AG09309 (cell line): ENCODE data around the gene PRKCZ.

Source experiments
- DNase-seq: peaks from one replicate; pipeline ENCODE4 v3.0.0-alpha.2; 2010; ENCODE audit warnings: low read depth
- H3K4me3 ChIP-seq: 2 replicates; pipeline ENCODE4 v1.5.1; 2011; ENCODE audit warnings: mild to moderate bottlenecking, low read depth, low read length, moderate library complexity; ENCODE audit not compliant: control insufficient read depth
- CTCF ChIP-seq: IDR thresholded peaks from 2 replicates; pipeline ENCODE4 v1.5.1; 2011; ENCODE audit warnings: mild to moderate bottlenecking, low read depth, low read length, inconsistent platforms; ENCODE audit not compliant: insufficient read depth, control insufficient read depth; ENCODE audit errors: missing control alignments

The PRKCZ gene

GRCh38 chr1:2130871-2131289 is 80.7 kb downstream of the PRKCZ start:
- H3K4me3 ChIP-seq = no peak overlapping the region
- no peak for TF ChIP-seq CTCF
- no peak for DNase-seq

- no peak for DNase-seq
- peak; percentile 74 for TF ChIP-seq CTCF
- H3K4me3 ChIP-seq = peak overlapping the region; percentile 48
These were observed 82.2 kb downstream of the PRKCZ start for GRCh38 chr1:2132222-2133038.

DNA sequence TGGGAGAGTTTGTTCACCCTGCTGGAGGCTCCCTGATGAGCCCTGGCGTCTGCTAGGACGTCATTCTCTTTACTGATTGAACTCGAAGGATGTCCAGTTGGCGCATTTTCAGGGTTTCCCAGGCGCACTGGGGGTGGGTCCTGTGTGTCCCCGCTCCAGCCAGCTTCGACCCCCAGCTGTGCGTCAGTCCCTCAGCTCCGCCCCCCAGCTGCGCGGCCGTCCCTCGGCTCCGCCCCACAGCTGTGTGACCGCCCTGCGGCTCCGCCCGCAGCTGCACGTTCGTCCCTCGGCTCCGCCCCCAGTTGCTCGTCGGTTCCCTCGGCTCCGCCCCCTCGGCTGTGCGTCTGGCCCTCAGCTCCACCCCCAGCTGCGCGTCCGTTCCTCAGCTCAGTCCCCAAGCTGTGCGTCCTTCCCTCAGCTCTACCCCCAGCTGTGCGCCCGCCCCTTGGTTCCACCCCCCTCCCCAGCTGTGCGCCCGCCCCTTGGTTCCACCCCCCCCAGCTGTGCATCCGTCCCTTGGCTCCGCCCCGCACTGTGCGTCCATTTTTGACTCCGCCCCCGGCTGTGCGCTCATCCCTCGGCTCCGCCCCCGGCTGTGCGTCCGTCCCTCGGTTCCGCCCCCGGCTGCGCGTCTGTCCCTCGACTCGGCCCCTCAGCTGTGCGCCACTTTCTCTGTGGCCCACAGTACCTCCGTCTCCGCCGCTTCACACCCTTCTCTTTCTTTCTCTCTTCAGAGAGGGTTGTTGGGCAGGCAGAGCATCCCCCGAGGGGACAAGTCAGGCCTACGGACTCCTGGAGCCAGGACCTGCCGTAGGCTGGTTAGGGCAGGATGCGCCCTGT is 83.0 kb downstream of the PRKCZ start:
- peak overlapping the region; percentile 48 for H3K4me3 ChIP-seq
- TF ChIP-seq CTCF = peak; percentile 4
- peak; percentile 91 for DNase-seq

DNA sequence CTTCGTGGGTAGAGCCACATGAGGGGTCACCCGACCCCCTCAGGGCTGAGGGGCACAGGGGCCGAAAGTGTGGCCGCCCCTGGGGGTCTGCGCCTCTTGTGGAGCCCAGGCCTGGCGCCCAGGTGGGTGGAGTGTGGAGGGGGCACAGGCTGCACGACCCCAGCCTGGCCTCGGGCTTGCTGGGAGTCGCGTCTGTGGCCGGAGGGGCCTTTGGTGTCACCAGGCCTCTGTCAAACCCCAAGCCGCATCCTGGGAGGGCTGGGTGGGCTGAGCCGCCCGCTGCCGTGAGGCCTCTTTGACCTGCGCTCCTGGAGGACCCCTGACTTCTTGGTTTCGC is 83.6 kb downstream of the PRKCZ start:
- no peak for TF ChIP-seq CTCF
- DNase-seq = no peak
- peak overlapping the region; percentile 28 for H3K4me3 ChIP-seq

DNA sequence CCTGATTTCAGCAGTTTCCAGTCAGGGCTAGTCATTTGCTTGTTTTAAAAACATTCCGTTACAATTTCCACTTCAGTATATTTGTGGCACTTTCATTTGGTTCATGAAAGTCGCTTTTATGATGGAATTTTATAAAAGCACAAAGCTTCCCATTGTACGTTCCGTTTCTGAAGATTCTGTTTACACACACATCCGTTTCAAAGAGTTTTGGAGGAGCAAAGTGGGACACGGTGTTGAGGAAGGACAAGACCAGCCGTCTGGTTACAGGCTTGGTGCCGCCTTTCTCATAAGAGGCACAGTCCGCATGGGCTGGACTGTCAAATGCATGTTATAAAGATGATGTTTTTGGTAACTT is 84.0 kb downstream of the PRKCZ start:
- no peak for DNase-seq
- H3K4me3 ChIP-seq = no peak overlapping the region
- TF ChIP-seq CTCF = no peak

DNA sequence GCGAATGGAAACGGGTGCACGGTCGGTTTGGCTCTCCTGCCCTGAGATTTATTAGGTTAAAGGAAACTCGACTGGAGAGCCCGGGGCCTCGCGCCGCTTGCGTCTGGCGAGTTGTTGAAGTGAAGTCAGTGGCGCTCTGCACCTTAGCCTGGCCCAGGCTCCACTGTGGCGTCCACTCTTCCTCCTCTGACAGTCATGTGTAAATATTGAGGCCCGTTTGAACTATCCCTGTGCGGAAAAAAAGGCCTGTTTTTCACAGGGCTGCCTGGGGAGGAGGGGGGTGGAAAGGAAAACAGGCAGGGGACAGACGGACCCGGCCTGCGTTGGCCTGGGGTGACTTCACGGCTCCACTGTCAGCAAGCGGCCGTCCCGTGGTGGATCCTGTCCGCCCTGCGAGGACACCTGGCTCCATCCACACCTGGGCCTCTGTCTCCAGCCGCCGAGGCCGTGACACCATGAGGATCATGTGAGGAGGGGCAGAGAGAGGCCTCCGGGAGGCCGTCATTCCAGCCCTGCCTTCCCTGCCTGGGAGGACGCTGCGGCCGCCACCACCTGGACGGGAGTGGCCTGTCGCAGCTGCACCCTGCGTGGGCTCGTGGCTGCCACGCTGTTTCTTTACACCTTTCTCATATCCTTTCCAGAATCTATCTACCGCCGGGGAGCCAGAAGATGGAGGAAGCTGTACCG is 84.6 kb downstream of the PRKCZ start:
- H3K4me3 ChIP-seq = no peak overlapping the region
- DNase-seq = no peak
- no peak for TF ChIP-seq CTCF
